ENCODE measurements around the gene CLCF1. TPM values are rescaled to one million over a fixed set of nuclear protein-coding genes. Genes with fewer than 3 reads are reported as not detected.

The CLCF1 gene
- total RNA-seq, 2 donors from 2014 or later = 0.22 to 1.1 TPM

DNA sequence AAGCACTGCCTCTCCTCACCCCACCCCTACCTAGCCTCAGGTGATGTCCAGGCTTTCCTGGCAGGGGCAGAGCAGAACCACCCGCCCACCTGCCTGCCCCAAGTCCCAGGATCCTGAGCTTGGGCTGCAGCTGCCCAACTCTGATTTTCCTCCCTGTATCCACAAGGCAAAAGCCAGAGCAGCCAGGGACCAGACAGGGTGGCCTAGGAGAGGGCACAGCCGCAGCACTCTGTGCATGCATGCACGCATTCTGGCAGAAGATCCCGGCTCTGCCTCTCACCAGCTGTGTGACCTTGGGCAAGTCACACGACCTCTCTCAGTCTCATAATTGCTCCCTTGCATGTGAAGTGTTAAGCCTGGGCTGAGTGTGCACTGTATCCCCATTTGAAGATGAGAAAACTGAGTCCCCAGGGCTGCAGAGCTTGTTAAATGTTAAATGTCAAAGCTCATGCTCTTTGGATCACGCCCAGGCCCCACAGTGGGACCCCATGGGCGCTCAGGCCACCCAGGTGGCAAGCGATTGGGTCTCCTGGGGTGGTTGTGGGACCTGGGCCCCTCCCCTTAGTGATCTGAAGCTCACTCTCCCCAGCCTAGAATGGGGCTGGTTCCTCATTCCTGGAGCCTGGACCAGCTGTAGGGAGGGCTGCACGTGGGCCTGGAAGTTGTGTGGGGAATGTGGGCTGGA is 39.2 kb upstream of the CLCF1 start:
- H3K27me3 Mint-ChIP-seq = no peaks in the 10 kb centered on the region
- H3K4me3 Mint-ChIP-seq = no peak overlapping the region
- peaks cover 29% of the 10 kb centered on the region for H3K36me3 Mint-ChIP-seq (ENCODE audit: low read depth)
- H3K4me1 Mint-ChIP-seq = peaks cover 42% of the 10 kb centered on the region
- peak overlapping the region; percentile 75 for H3K27ac Mint-ChIP-seq
- H3K9me3 Mint-ChIP-seq = no peaks in the 10 kb centered on the region
- no peak for ATAC-seq (replicated peaks)

DNA sequence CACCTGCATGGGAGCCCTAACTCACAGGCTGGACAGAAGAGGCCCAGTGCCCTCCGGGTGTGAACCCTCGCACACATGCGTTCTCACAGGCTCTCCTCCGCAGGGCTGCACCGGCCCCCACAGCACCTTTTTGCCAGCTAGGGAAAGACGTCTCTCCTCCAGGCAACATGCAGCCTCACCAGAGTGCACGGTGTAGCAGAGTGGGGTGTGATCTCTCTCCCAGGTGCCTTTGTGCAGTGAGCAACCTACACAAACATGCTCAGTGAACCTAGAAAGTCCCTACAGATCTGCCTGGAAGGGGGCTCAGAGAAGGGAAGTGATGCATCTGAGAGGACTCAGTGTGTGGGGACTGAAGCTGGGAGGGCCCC is 38.4 kb upstream of the CLCF1 start:
- no peak for ATAC-seq (replicated peaks)
- H3K27ac Mint-ChIP-seq = peak overlapping the region; percentile 75
- no peaks in the 10 kb centered on the region for H3K9me3 Mint-ChIP-seq
- H3K36me3 Mint-ChIP-seq (ENCODE audit: low read depth) = peaks cover 38% of the 10 kb centered on the region
- peaks cover 46% of the 10 kb centered on the region for H3K4me1 Mint-ChIP-seq
- H3K4me3 Mint-ChIP-seq = no peak overlapping the region
- H3K27me3 Mint-ChIP-seq = no peaks in the 10 kb centered on the region

DNA sequence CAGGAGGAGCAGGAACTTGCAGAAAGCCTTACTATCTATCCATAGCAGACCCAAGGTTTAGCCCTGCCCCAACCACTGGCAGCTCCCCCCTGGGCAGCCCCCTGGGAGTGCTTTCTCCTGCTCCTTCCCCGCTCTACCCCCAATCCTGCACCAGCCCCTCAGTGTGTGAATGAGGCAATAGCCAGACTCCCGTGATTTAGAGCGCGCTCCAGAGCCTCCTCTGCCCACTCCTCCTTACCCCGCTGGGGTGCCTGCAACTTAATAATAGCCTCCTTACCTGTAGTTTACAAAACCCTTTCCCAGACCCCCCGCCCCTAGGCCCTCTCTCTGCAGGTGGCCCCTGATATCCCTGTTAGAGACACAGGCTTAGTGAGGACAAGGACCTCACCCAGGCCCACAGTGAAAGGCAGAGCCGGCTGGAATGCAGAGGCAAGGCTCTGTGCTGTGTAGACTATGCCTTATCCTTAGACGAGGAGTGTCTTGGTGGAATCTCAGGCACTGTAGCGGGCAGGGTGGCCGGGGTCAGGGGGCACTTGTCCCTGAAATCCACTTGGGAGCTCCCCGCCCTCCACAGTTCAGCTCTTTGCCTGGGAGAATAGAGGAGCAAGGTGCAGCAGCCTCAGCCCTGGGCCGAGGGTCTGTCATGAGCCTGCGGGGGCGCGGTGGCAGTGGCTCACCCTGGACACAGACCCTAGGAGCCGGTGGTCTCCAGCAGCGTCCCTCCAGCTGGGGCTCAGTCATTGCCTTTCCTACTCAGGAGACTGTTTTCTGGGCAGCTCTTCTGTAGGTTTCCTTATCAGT is 37.8 kb upstream of the CLCF1 start:
- Mint-ChIP-seq H3K27ac (peak overlapping the region; percentile 70), H3K9me3 (no peaks in the 10 kb centered on the region), H3K4me1 (peaks cover 46% of the 10 kb centered on the region), H3K4me3 (peak overlapping the region; percentile 98), H3K27me3 (no peaks in the 10 kb centered on the region), H3K36me3 (ENCODE audit: low read depth) (peaks cover 44% of the 10 kb centered on the region)
- no peak for ATAC-seq (replicated peaks)

DNA sequence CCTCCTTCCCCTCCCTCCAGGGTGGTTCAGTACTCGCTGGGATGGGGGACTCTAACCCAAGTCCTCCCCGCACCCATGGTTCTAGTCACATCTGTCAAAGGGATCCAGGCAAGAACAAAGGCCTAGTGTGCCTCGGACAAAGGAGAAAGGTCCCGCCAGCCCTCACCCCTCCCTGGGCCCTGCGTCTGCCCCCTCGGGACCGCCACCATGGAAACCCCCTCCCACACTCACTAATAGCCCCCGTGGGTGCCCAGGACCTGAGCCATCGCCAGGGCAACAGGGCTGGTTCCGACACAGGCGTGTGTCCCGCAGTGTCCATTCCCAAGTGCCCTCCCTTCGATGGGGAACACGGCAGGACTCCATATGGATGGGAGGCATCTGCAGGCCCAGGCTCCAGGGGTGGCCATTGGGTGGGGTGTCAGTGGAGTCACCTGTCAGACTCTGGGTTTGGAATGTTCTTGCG is 37.0 kb upstream of the CLCF1 start:
- Mint-ChIP-seq H3K9me3 (no peaks in the 10 kb centered on the region), H3K27me3 (no peaks in the 10 kb centered on the region), H3K4me1 (peaks cover 44% of the 10 kb centered on the region), H3K36me3 (ENCODE audit: low read depth) (peaks cover 52% of the 10 kb centered on the region), H3K27ac (peak overlapping the region; percentile 70), H3K4me3 (peak overlapping the region; percentile 98)
- ATAC-seq (replicated peaks) = no peak

DNA sequence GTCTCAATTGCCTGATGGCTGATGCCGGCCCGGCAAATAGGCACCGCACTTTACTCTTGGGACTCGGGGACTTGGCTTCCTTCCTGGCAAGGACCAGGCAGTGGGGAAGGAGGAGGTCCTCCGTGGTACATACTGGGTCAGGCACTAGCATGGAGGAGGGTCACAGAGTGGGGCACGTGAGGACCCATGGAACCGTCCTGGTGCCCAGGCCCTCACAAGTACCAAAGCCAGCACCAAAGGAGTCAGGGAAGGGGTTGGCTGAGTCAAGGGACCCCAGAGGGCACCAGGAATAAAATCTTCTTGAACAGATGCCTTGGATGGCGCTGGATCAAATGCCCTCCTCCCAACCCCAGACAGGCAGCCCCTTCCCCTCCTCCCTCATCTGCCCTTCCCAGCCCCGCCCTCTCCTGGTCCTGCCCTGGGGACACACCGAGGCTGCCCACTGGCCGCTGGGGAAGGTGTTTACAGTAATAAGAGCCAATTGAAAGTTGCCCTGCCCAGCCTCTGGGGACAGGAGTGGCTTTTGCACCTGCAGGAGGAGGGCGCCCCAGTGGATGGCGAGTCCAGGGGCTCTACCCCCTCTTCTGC is 36.5 kb upstream of the CLCF1 start:
- H3K27ac Mint-ChIP-seq = peak overlapping the region; percentile 70
- H3K9me3 Mint-ChIP-seq = no peaks in the 10 kb centered on the region
- H3K4me3 Mint-ChIP-seq = peak overlapping the region; percentile 98
- H3K27me3 Mint-ChIP-seq = no peaks in the 10 kb centered on the region
- ATAC-seq (replicated peaks) = no peak
- peaks cover 57% of the 10 kb centered on the region for H3K36me3 Mint-ChIP-seq (ENCODE audit: low read depth)
- H3K4me1 Mint-ChIP-seq = peaks cover 44% of the 10 kb centered on the region

DNA sequence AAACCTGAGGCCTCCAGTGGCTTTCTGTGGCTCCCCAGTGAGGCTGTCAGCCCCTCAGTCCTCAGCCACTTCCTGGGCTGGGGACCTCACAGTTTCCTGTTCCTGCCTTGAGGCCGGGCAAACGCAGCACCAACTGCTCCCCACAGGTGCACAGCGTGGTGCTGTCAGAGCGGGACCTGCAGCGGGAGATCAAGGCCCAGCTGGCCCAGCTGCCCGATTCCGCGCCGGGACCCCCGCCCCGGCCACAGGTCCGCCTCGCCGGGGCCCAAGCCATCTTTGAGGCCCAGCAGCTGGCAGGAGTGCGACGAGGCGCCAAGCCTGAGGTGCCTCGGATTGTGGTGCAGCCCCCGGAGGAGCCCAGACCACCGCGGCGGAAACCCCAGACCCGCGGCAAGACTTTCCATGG is 35.9 kb upstream of the CLCF1 start:
- Mint-ChIP-seq H3K9me3 (no peaks in the 10 kb centered on the region), H3K36me3 (ENCODE audit: low read depth) (peaks cover 63% of the 10 kb centered on the region), H3K4me3 (peak overlapping the region; percentile 98), H3K27me3 (no peaks in the 10 kb centered on the region), H3K27ac (peak overlapping the region; percentile 70), H3K4me1 (peaks cover 44% of the 10 kb centered on the region)
- ATAC-seq (replicated peaks) = peak; percentile 65

DNA sequence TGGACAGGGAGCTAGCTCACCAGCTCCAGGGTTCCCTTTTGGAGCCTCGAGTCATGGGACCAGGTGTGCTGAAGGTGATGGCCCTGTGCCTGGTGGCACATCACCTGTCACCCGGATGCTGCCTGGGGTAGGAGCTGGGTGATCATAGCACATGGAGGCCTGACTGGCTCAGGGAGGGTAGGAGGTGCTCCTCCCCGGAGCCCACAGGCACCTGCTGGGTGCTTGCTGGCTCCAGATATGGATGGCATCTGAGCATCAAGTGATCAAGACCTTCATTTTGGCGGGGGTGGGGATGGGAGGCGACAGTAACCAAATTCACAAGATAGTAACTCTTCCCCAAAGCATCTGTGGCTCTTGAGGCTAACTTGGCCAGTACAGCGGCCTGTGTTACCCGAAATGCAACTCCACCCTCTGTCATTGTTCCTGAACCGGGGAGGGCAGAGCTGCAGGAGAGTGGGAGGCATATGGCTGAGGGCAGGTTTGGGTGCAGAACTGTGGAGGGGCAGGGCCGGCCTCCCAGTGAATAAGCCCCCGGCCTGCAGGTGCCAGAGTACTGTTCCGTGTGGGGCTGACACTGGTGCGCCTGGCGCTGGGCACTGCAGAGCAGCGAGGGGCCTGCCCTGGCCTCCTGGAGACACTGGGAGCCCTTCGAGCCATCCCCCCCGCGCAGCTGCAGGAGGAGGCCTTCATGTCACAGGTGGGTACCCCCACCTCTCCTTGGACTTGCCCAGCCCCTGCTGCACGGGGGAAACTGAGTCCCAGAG is 35.2 kb upstream of the CLCF1 start:
- Mint-ChIP-seq H3K27ac (peak overlapping the region; percentile 84), H3K36me3 (ENCODE audit: low read depth) (peaks cover 68% of the 10 kb centered on the region), H3K9me3 (no peaks in the 10 kb centered on the region), H3K27me3 (no peaks in the 10 kb centered on the region), H3K4me1 (peaks cover 44% of the 10 kb centered on the region), H3K4me3 (peak overlapping the region; percentile 98)
- ATAC-seq (replicated peaks) = peak; percentile 13

DNA sequence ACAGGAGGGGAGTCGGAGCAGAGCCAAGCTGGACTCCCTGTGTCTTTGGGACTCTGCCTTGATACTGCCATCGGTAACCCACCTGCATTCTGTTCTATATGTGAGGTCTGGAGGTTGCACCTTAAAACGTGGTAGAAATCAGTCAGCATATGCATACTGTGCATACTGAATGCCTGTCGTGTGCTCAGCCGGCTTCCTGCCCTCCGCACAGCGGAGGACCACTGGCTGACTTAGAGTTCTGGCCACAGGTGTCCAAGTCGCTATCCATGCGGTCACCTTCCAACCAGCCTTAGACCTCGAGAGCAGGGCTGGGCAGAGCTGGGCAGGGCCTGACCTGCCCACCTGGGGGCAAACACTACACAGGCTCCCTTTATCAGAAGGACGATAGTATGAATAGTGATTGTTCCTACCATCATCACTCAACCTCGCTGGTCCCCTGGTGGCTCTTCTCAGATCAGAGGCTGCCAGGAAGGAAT is 34.3 kb upstream of the CLCF1 start:
- Mint-ChIP-seq H3K9me3 (no peaks in the 10 kb centered on the region), H3K27ac (peak overlapping the region; percentile 84), H3K36me3 (ENCODE audit: low read depth) (peaks cover 72% of the 10 kb centered on the region), H3K27me3 (no peaks in the 10 kb centered on the region), H3K4me1 (peaks cover 38% of the 10 kb centered on the region), H3K4me3 (peak overlapping the region; percentile 98)
- ATAC-seq (replicated peaks) = no peak

DNA sequence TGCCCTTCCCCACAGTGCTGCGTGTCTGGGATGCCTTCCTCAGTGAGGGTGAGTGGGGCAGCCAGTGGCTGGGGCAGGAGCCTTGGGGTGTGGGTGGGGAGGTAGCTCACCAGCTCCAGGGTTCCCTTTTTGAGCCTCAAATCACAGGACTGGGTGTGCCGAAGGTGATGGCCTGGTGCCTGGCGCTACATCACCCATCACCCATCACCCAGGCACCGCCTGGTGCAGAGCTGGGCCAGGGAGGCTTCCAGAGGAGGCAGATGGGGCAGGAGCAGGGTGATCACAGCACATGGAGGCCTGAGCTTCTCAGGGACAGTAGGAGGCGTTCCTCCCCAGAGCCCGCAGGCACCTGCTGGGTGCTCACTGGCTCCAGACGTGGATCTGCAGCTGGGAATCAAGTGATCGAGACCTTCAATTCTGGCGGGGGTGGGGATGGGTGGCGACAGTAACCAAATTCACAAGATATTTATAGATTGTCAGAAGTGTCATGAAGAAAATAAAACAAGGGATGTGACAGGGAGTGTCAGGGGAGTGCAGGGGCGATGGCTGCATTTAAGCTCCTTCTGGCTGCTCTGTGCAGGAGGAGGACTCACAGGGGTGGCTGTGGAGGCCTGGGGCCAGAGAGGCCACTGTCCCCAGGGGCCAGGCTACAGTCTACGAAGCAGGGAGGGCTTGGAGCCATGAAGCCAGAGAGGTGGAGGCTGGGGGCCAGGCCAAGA is 33.7 kb upstream of the CLCF1 start:
- peak overlapping the region; percentile 98 for H3K4me3 Mint-ChIP-seq
- peaks cover 32% of the 10 kb centered on the region for H3K4me1 Mint-ChIP-seq
- no peaks in the 10 kb centered on the region for H3K27me3 Mint-ChIP-seq
- peak; percentile 3 for ATAC-seq (replicated peaks)
- no peaks in the 10 kb centered on the region for H3K9me3 Mint-ChIP-seq
- peak overlapping the region; percentile 74 for H3K27ac Mint-ChIP-seq
- peaks cover 72% of the 10 kb centered on the region for H3K36me3 Mint-ChIP-seq (ENCODE audit: low read depth)

DNA sequence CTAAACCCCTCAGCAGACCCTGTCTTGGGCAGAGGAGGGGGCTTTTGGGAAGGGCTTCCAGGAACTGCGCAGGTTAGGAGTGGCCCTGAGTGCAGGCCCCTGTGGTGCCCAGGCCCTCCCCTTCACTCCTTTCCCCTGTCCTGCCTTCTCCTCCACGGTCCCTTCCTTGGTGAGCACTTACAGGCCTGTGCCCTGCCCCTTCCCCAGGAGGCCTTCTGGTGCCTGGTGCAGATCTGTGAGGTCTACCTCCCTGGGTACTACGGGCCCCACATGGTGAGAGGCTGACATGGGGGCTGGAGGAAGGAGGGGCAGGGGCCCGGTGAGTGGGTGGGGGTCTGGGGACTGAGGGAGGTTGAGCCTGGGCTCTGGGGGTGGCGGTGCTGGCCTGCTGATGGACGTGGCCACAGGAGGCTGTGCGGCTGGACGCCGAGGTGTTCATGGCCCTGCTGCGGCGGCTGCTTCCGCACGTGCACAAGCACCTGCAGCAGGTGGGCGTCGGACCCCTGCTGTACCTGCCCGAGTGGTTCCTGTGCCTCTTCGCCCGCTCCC is 33.1 kb upstream of the CLCF1 start:
- Mint-ChIP-seq H3K27ac (peak overlapping the region; percentile 74), H3K9me3 (no peaks in the 10 kb centered on the region), H3K27me3 (no peaks in the 10 kb centered on the region), H3K4me1 (peaks cover 29% of the 10 kb centered on the region), H3K36me3 (ENCODE audit: low read depth) (peaks cover 72% of the 10 kb centered on the region), H3K4me3 (peak overlapping the region; percentile 98)
- ATAC-seq (replicated peaks) = no peak

DNA sequence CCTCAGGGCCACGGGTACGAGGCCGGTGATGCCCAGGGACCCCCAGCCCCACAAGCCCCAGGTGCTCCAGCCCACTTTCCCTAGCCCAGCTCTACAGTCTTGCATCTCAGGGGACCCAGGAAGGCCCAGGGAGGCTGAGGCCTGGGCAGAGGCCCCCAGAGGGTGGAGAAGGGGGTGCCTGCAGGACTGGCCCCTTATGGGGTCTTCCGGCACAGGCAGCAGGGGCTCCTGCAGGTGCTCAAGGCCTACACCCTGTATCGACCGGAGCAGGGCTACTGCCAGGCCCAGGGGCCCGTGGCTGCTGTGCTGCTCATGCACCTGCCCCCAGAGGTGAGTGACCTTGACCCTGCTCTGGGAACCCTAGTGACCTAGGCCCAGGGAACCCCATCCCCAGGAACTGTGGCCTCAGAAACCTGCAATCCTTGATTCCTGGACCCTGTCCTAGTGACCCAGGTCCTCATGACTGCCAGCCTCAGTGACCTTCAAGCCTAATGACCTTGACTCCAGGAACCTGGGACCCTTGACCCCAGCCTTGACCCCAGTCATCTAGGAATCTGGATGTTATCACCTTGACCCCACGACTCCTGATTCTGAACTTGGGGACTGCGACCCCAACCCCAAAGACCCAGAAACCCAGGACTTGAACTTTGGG is 32.4 kb upstream of the CLCF1 start:
- no peaks in the 10 kb centered on the region for H3K27me3 Mint-ChIP-seq
- H3K27ac Mint-ChIP-seq = peak overlapping the region; percentile 92
- peaks cover 71% of the 10 kb centered on the region for H3K36me3 Mint-ChIP-seq (ENCODE audit: low read depth)
- peaks cover 29% of the 10 kb centered on the region for H3K4me1 Mint-ChIP-seq
- H3K4me3 Mint-ChIP-seq = peak overlapping the region; percentile 98
- ATAC-seq (replicated peaks) = no peak
- no peaks in the 10 kb centered on the region for H3K9me3 Mint-ChIP-seq

DNA sequence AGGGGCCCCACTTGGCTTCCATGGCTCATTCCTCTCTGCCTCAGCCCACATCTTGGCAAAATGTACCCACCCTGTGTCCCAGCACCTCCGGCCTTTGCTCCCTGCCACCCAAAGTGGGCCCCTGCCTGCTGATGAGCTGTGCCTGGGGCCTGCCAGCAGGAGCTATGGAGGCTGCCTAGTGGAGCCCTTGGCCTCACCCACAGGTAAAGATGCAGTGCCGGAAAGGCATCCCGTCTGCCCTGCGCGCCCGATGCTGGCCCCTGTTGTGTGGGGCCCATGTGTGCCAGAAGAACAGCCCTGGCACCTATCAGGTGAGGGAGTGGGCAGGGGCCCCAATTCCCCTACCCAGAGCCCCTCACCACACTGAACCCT is 31.8 kb upstream of the CLCF1 start:
- Mint-ChIP-seq H3K27me3 (no peaks in the 10 kb centered on the region), H3K4me3 (peak overlapping the region; percentile 98), H3K4me1 (peaks cover 29% of the 10 kb centered on the region), H3K36me3 (ENCODE audit: low read depth) (peaks cover 71% of the 10 kb centered on the region), H3K27ac (peak overlapping the region; percentile 92), H3K9me3 (no peaks in the 10 kb centered on the region)
- ATAC-seq (replicated peaks) = no peak

DNA sequence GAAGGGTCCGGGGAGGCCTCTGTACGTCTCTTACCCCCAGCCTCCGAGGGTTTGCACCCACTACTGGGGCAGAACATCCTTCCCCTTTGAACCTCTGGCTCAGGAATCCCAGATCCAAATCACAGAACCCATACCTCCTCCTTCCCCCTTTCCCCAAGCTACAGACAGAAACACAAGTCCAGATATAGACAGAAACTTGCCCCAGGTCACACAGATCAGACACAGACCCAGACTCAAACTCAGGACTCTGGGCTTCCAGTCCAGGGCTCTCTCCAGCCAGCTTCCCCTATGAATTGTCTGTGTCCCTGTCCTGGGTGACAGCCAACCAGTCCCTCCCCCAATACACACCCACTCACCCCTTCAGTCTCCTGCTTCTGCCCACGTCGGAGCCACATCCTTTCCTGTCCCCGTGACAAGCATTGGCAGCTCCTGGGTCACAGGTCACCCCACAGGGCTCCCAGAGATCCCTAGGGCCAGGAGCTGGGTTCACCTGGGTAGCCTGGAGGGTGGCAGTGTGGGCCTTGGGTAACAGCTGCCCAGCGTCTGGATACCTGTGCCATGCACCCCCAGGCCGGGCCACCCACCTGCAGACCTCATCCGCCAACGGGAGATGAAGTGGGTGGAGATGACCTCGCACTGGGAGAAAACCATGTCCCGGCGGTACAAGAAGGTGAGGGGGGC is 31.3 kb upstream of the CLCF1 start:
- ATAC-seq (replicated peaks) = peak; percentile 12
- peak overlapping the region; percentile 92 for H3K27ac Mint-ChIP-seq
- H3K9me3 Mint-ChIP-seq = no peaks in the 10 kb centered on the region
- H3K4me1 Mint-ChIP-seq = peaks cover 26% of the 10 kb centered on the region
- H3K36me3 Mint-ChIP-seq (ENCODE audit: low read depth) = peaks cover 71% of the 10 kb centered on the region
- no peaks in the 10 kb centered on the region for H3K27me3 Mint-ChIP-seq
- peak overlapping the region; percentile 98 for H3K4me3 Mint-ChIP-seq

Measured in activated T-helper 17 cell treated with anti-CD3 and anti-CD28 coated beads, Interleukin-2, amount 50 U/mL, for 72 hours (primary cell).